SK-N-DZ (cell line): ENCODE measurements around the gene LMF1.
A peak's percentile ranks its signal among the peaks of the same experiment; 100 is the strongest.
"Not testable (repeated sequence)": the region's sequence is repeated elsewhere in the genome, so short reads cannot be mapped to it uniquely, and the experiment has no call there.

Experiments used
- DNase-seq: peaks from one replicate; pipeline ENCODE4 v3.0.0-alpha.2; 2015; ENCODE audit warnings: low spot score

LMF1 gene

GRCh38 chr16:851209-851810 is 119.5 kb downstream of the LMF1 start:
- DNase-seq: no peak

DNA sequence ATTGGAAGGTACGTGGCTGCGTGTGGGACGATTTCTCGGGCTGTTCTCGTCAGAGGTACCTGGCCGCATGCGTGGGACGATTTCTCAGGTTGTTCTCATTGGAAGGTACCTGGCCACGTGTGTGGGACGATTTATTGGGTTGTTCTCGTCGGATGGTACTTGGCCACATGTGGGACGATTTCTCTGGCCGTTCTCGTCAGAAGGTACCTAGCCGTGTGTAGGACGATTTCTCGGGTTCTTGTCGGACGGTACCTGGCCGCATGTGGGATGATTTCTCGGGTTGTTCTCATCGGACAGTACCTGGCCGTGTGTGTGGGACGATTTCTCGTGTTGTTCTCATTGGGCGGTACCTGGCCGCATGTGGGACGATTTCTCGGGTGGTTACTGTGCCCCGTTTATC is 120.1 kb downstream of the LMF1 start:
- DNase-seq: no peak

- no peak for DNase-seq
These were observed 122.1 kb downstream of the LMF1 start for GRCh38 chr16:848510-849253.

DNA sequence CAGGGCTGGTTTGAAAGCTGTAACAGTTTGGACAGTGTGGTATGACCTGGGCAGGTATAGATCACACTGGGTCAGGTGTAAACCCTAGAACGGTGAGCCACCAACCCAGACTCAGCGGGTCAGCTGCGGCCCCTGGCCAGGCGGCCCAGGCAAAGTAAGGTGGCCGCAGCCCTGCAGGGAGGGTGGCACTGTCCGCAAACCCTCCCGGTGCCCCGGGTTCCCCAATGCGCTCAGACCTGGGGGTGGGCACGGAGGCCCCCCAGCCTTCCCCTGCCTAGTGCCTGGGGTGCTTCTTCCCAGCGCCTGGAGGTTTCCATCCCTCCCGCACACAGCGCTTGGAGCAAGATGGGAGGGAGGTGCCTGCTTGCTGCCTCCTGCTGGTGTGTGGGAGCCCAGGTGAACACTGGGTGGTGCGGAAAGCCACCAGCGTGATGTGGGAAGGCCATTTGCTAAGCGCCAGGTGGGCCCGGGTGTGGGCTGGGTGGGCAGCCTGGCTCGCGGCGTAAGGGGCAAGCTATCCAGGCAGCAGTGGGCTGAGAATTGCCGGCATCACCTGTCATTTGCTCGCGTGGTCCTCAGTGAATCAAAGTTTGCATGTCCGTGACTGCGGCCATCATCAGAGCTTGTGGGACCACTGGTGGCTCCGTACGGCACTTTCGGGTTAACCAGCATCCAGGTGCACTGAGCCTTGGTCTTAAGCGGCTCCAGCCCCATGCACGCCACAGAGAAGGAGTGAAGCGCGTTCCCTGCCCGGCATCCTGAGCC is 122.9 kb downstream of the LMF1 start:
- no peak for DNase-seq

DNA sequence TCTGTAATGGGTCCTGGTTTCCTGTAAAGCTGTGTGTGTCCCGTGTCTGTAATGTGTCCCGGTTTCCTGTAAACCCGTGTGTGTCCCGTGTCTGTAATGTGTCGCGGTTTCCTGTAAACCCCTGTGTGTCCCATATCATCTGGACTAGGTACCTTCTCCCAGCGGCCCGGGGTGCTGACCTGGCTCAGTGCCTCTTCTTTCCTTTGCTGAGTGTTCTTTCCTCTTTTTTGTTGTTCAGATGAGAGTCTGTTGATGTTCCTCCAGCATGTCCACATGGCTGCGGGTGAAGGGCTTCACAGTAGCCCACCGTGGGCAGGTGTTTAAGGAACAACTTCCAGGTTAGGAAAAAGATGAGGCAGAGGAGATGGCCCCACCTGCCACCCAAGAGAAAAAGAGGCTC is 123.6 kb downstream of the LMF1 start:
- DNase-seq: no peak

- no peak for DNase-seq
These were observed 125.4 kb downstream of the LMF1 start for GRCh38 chr16:845351-845745.

DNA sequence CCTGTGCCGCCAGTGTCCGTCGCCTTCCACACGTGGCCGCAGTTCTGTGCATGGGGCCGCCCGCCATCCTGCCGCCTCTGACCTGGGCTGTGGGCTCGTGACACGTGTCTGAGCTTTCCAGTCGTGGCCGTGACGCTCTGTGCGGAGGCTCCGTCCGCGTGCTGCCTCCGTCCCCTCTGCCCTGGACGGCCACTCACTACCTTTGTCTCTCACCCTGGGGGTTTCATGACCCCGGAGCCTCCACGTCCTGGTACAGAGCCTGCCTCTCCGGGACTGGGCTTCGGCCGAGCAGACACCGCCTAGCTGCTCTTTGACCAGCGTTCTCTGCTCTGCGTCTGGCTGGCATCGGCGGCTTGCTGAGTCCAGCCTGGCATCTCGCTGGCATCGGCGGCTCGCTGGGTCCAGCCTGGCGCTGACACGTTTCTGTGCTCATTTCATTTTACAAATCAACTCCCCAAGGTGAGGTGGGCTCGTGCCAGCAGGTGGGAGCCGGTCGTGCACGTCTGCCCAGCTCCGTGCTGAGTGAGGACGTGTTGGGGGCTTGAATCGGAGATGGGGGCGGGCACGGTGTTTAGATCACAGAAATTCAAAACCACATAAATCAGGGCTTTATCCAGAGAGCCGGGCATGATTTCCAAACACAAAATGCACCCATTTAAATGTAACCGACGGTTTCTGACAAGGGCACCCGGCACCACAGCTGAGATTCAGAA is 126.0 kb downstream of the LMF1 start:
- no peak for DNase-seq

- DNase-seq: no peak
These were observed 127.0 kb downstream of the LMF1 start for GRCh38 chr16:843771-844170.

GRCh38 chr16:842711-843560 is 127.8 kb downstream of the LMF1 start:
- no peak for DNase-seq

GRCh38 chr16:842061-842476 is 128.7 kb downstream of the LMF1 start:
- peak; percentile 55 for DNase-seq

- DNase-seq: no peak
These were observed 129.2 kb downstream of the LMF1 start for GRCh38 chr16:841455-842060.

- DNase-seq: no peak
These were observed 130.0 kb downstream of the LMF1 start for GRCh38 chr16:840561-841454.

DNA sequence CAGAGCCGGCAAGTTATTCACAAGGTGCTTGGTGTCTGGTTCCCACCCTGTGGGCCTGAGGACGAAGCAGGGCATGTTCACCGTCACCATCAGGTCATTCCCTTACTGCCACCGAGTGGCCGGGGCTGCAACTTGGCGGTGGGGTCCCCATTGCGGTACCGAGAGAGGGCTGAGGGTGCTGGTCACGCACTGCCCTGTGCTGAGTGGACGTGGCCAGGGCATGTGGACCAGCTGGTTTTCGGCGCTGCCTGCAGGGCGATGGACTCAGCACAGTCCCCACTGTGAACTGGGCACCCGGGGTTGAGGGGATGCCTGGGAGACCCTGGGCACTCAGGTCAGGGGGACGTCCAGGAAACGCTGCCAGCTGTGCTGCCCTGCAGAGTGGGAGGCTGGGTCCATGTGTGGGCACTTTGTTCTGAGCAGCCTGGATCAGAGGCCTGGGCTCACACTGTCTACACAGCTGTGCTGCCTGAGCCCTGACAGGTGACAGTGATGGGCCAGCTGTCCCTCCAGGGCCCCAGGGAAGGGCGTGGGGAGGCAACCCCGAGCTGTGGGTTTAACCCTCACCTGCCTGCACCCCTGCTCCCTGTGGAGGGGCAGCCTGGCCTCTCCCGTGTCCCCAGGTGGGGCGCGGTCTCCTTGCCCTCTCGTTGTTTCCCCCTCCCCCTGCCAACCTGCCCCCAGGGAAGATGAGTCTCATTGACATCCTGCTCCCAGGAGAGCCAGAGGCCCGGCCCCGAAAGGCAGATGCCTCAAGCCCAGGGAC is 131.0 kb downstream of the LMF1 start:
- no peak for DNase-seq

GRCh38 chr16:838741-839140 is 132.0 kb downstream of the LMF1 start:
- no peak for DNase-seq

DNA sequence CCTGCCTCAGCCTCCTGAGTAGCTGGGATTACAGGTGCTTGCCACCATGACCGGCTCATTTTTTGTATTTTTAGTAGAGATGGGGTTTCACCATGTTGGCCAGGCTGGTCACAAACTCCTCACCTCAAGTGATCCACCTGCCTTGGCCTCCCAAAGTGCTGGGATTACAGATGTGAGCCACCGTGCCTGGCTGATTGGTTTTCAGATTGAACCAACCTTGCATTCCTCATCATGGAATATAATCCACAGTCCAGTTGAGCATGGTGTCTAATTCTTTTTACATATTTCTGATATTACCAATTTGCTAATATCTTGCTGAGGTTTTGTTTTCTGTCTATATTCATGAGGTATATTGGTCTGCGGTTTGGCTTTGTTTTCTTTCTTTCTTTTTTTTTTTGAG is 134.0 kb downstream of the LMF1 start:
- DNase-seq: not testable (repeated sequence)

DNA sequence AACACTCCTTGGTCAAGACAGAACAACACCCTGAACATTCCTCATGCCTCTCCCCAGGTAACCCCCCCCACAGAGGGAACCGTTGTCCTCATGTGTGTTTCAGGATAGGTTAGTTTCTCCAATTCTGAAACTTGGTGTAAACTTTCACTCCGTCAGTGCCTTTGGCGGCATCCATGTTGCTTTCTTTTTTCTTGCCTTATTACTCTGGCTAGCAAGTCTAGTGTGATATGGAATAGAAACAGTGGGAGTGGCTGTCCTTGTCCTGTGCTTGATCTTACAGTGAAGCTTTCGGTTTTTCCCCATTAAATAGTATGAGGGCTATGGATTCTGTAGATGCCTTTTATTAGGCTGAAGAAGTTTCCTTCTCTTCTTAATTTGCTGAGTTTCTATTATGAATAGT is 134.6 kb downstream of the LMF1 start:
- no peak for DNase-seq

DNA sequence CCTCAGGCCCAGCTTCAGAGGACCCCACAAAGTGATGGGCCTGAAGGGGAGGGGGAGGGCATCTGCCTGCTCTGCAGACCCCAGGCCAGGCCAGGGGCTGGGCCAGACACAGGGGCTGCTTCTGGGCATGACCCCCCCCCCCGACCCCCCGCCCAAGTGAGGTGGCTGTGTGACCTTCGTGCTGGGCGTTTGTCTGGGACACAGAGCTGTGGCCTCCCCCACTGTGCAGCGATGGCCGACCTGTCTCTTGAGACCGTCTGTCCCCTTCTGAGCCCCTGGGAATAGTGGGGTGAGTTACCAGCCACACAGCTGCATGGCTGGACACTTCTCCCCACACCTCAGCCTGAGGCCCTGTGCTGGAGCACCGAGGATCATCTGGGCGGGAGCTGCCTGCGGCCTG is 135.4 kb downstream of the LMF1 start:
- no peak for DNase-seq

GRCh38 chr16:833411-833810 is 137.4 kb downstream of the LMF1 start:
- no peak for DNase-seq
